ENCODE data around the gene GPR26. TPM values are rescaled to one million over a fixed set of nuclear protein-coding genes. Genes with fewer than 3 reads are reported as not detected.

Gene GPR26
- total RNA-seq, 1 donor from 2014 or later = not detected

- no peaks in the 10 kb centered on the region for H3K36me3 ChIP-seq (ENCODE audit: control insufficient read depth in 3 of 3, insufficient read depth in 3 of 3, low read length in 3 of 3)
- H3K9me3 ChIP-seq (ENCODE audit: control insufficient read depth in 3 of 3, low read length in 3 of 3) = no peaks in the 10 kb centered on the region
- H3K27me3 ChIP-seq (ENCODE audit: control insufficient read depth in 3 of 3, insufficient read depth in 3 of 3, low read length in 3 of 3) = peaks cover 7 to 32% (median 28%) of the 10 kb centered on the region in 3 donors
- no peak overlapping the region for H3K9ac ChIP-seq (ENCODE audit: low read depth in 1 of 3, low read length in 3 of 3)
- H3K4me3 ChIP-seq (ENCODE audit: low read length in 3 of 3) = no peak overlapping the region
- no peaks in the 10 kb centered on the region for H3K4me1 ChIP-seq (ENCODE audit: control insufficient read depth in 3 of 3, insufficient read depth in 3 of 3, low read length in 3 of 3)
- no peak overlapping the region for H3K27ac ChIP-seq (ENCODE audit: low read depth, low read length)
Measured at GRCh38 chr10:123673198-123673597, 7.0 kb downstream of the GPR26 start.

- Histone ChIP-seq H3K27ac (ENCODE audit: low read depth, low read length) (no peak overlapping the region), H3K4me3 (ENCODE audit: low read length in 3 of 3) (no peak overlapping the region), H3K9me3 (ENCODE audit: control insufficient read depth in 3 of 3, low read length in 3 of 3) (no peaks in the 10 kb centered on the region), H3K9ac (ENCODE audit: low read depth in 1 of 3, low read length in 3 of 3) (no peak overlapping the region), H3K4me1 (ENCODE audit: control insufficient read depth in 3 of 3, insufficient read depth in 3 of 3, low read length in 3 of 3) (no peaks in the 10 kb centered on the region), H3K36me3 (ENCODE audit: control insufficient read depth in 3 of 3, insufficient read depth in 3 of 3, low read length in 3 of 3) (no peaks in the 10 kb centered on the region), H3K27me3 (ENCODE audit: control insufficient read depth in 3 of 3, insufficient read depth in 3 of 3, low read length in 3 of 3) (peaks cover 3 to 28% (median 16%) of the 10 kb centered on the region in 3 donors)
Measured at GRCh38 chr10:123674741-123675140, 8.6 kb downstream of the GPR26 start.

- Histone ChIP-seq H3K27ac (ENCODE audit: low read depth, low read length) (no peak overlapping the region), H3K9me3 (ENCODE audit: control insufficient read depth in 3 of 3, low read length in 3 of 3) (no peaks in the 10 kb centered on the region), H3K4me3 (ENCODE audit: low read length in 3 of 3) (no peak overlapping the region), H3K36me3 (ENCODE audit: control insufficient read depth in 3 of 3, insufficient read depth in 3 of 3, low read length in 3 of 3) (no peaks in the 10 kb centered on the region), H3K9ac (ENCODE audit: low read depth in 1 of 3, low read length in 3 of 3) (no peak overlapping the region), H3K27me3 (ENCODE audit: control insufficient read depth in 3 of 3, insufficient read depth in 3 of 3, low read length in 3 of 3) (peaks cover 3 to 32% (median 17%) of the 10 kb centered on the region in 3 donors), H3K4me1 (ENCODE audit: control insufficient read depth in 3 of 3, insufficient read depth in 3 of 3, low read length in 3 of 3) (no peaks in the 10 kb centered on the region)
Measured at GRCh38 chr10:123675811-123676210, 9.7 kb downstream of the GPR26 start.

- Histone ChIP-seq H3K36me3 (ENCODE audit: control insufficient read depth in 3 of 3, insufficient read depth in 3 of 3, low read length in 3 of 3) (no peaks in the 10 kb centered on the region), H3K9me3 (ENCODE audit: control insufficient read depth in 3 of 3, low read length in 3 of 3) (no peaks in the 10 kb centered on the region), H3K4me1 (ENCODE audit: control insufficient read depth in 3 of 3, insufficient read depth in 3 of 3, low read length in 3 of 3) (no peaks in the 10 kb centered on the region), H3K27me3 (ENCODE audit: control insufficient read depth in 3 of 3, insufficient read depth in 3 of 3, low read length in 3 of 3) (peaks cover 0 to 35% (median 14%) of the 10 kb centered on the region in 3 donors), H3K27ac (ENCODE audit: low read depth, low read length) (no peak overlapping the region), H3K4me3 (ENCODE audit: low read length in 3 of 3) (no peak overlapping the region), H3K9ac (ENCODE audit: low read depth in 1 of 3, low read length in 3 of 3) (no peak overlapping the region)
Measured at GRCh38 chr10:123677556-123677955, 11.4 kb downstream of the GPR26 start.

- Histone ChIP-seq H3K4me3 (ENCODE audit: low read length in 3 of 3) (no peak overlapping the region), H3K4me1 (ENCODE audit: control insufficient read depth in 3 of 3, insufficient read depth in 3 of 3, low read length in 3 of 3) (no peaks in the 10 kb centered on the region), H3K36me3 (ENCODE audit: control insufficient read depth in 3 of 3, insufficient read depth in 3 of 3, low read length in 3 of 3) (no peaks in the 10 kb centered on the region), H3K27me3 (ENCODE audit: control insufficient read depth in 3 of 3, insufficient read depth in 3 of 3, low read length in 3 of 3) (peaks cover 0 to 36% (median 14%) of the 10 kb centered on the region in 3 donors), H3K9ac (ENCODE audit: low read depth in 1 of 3, low read length in 3 of 3) (no peak overlapping the region), H3K9me3 (ENCODE audit: control insufficient read depth in 3 of 3, low read length in 3 of 3) (no peaks in the 10 kb centered on the region), H3K27ac (ENCODE audit: low read depth, low read length) (no peak overlapping the region)
Measured at GRCh38 chr10:123678376-123678775, 12.2 kb downstream of the GPR26 start.

- H3K4me3 ChIP-seq (ENCODE audit: low read length in 3 of 3) = no peak overlapping the region
- no peak overlapping the region for H3K27ac ChIP-seq (ENCODE audit: low read depth, low read length)
- H3K36me3 ChIP-seq (ENCODE audit: control insufficient read depth in 3 of 3, insufficient read depth in 3 of 3, low read length in 3 of 3) = no peaks in the 10 kb centered on the region
- no peak overlapping the region for H3K9ac ChIP-seq (ENCODE audit: low read depth in 1 of 3, low read length in 3 of 3)
- H3K4me1 ChIP-seq (ENCODE audit: control insufficient read depth in 3 of 3, insufficient read depth in 3 of 3, low read length in 3 of 3) = no peaks in the 10 kb centered on the region
- H3K27me3 ChIP-seq (ENCODE audit: control insufficient read depth in 3 of 3, insufficient read depth in 3 of 3, low read length in 3 of 3) = peaks cover 0 to 39% (median 16%) of the 10 kb centered on the region in 3 donors
- no peaks in the 10 kb centered on the region for H3K9me3 ChIP-seq (ENCODE audit: control insufficient read depth in 3 of 3, low read length in 3 of 3)
Measured at GRCh38 chr10:123681285-123681684, 15.1 kb downstream of the GPR26 start.

- H3K4me1 ChIP-seq (ENCODE audit: control insufficient read depth in 3 of 3, insufficient read depth in 3 of 3, low read length in 3 of 3) = no peaks in the 10 kb centered on the region
- no peak overlapping the region for H3K4me3 ChIP-seq (ENCODE audit: low read length in 3 of 3)
- no peaks in the 10 kb centered on the region for H3K9me3 ChIP-seq (ENCODE audit: control insufficient read depth in 3 of 3, low read length in 3 of 3)
- H3K27ac ChIP-seq (ENCODE audit: low read depth, low read length) = no peak overlapping the region
- H3K36me3 ChIP-seq (ENCODE audit: control insufficient read depth in 3 of 3, insufficient read depth in 3 of 3, low read length in 3 of 3) = no peaks in the 10 kb centered on the region
- H3K9ac ChIP-seq (ENCODE audit: low read depth in 1 of 3, low read length in 3 of 3) = no peak overlapping the region
- peaks cover 0 to 34% (median 14%) of the 10 kb centered on the region in 3 donors for H3K27me3 ChIP-seq (ENCODE audit: control insufficient read depth in 3 of 3, insufficient read depth in 3 of 3, low read length in 3 of 3)
Measured at GRCh38 chr10:123682477-123682876, 16.3 kb downstream of the GPR26 start.

- no peak overlapping the region for H3K27ac ChIP-seq (ENCODE audit: low read depth, low read length)
Measured at GRCh38 chr10:123683459-123683858, 17.3 kb downstream of the GPR26 start.

GRCh38 chr10:123683865-123684264 lies 17.7 kb downstream of the GPR26 start:
- H3K27ac ChIP-seq (ENCODE audit: low read depth, low read length) = no peak overlapping the region
- no peak overlapping the region for H3K9ac ChIP-seq (ENCODE audit: low read depth in 1 of 3, low read length in 3 of 3)
- H3K9me3 ChIP-seq (ENCODE audit: control insufficient read depth in 3 of 3, low read length in 3 of 3) = no peaks in the 10 kb centered on the region
- no peaks in the 10 kb centered on the region for H3K4me1 ChIP-seq (ENCODE audit: control insufficient read depth in 3 of 3, insufficient read depth in 3 of 3, low read length in 3 of 3)
- no peaks in the 10 kb centered on the region for H3K36me3 ChIP-seq (ENCODE audit: control insufficient read depth in 3 of 3, insufficient read depth in 3 of 3, low read length in 3 of 3)
- H3K27me3 ChIP-seq (ENCODE audit: control insufficient read depth in 3 of 3, insufficient read depth in 3 of 3, low read length in 3 of 3) = peaks cover 0 to 29% (median 14%) of the 10 kb centered on the region in 3 donors
- no peak overlapping the region for H3K4me3 ChIP-seq (ENCODE audit: low read length in 3 of 3)

More at GRCh38 chr10:123683459-123683858, 17.3 kb downstream of the GPR26 start:
- Histone ChIP-seq H3K4me3 (ENCODE audit: low read length in 3 of 3) (no peak overlapping the region), H3K36me3 (ENCODE audit: control insufficient read depth in 3 of 3, insufficient read depth in 3 of 3, low read length in 3 of 3) (no peaks in the 10 kb centered on the region), H3K27me3 (ENCODE audit: control insufficient read depth in 3 of 3, insufficient read depth in 3 of 3, low read length in 3 of 3) (peaks cover 0 to 31% (median 14%) of the 10 kb centered on the region in 3 donors), H3K4me1 (ENCODE audit: control insufficient read depth in 3 of 3, insufficient read depth in 3 of 3, low read length in 3 of 3) (no peaks in the 10 kb centered on the region), H3K9ac (ENCODE audit: low read depth in 1 of 3, low read length in 3 of 3) (no peak overlapping the region), H3K9me3 (ENCODE audit: control insufficient read depth in 3 of 3, low read length in 3 of 3) (no peaks in the 10 kb centered on the region)

GRCh38 chr10:123685260-123685659 lies 19.1 kb downstream of the GPR26 start:
- Histone ChIP-seq H3K36me3 (ENCODE audit: control insufficient read depth in 3 of 3, insufficient read depth in 3 of 3, low read length in 3 of 3) (no peaks in the 10 kb centered on the region), H3K27ac (ENCODE audit: low read depth, low read length) (no peak overlapping the region), H3K4me1 (ENCODE audit: control insufficient read depth in 3 of 3, insufficient read depth in 3 of 3, low read length in 3 of 3) (no peaks in the 10 kb centered on the region), H3K27me3 (ENCODE audit: control insufficient read depth in 3 of 3, insufficient read depth in 3 of 3, low read length in 3 of 3) (peaks cover 0 to 22% (median 8%) of the 10 kb centered on the region in 3 donors), H3K4me3 (ENCODE audit: low read length in 3 of 3) (no peak overlapping the region), H3K9ac (ENCODE audit: low read depth in 1 of 3, low read length in 3 of 3) (no peak overlapping the region), H3K9me3 (ENCODE audit: control insufficient read depth in 3 of 3, low read length in 3 of 3) (no peaks in the 10 kb centered on the region)
